Tibial nerve (tissue), 4 donors: ENCODE data around the gene SDK1. TPM values are rescaled to one million over a fixed set of nuclear protein-coding genes. Genes with fewer than 3 reads are reported as not detected.

Experiments used
- DNase-seq, 2 donors: peaks; one replicate each; pipeline ENCODE4 v3.0.0-alpha.2; 2019; ENCODE audit warnings: low spot score in 2 of 2
- H3K27ac ChIP-seq, 4 donors: fragments of 200-600 bp; sonication (generic) in 3 of 4; one replicate each; pipeline ENCODE4 v1.5.1; 2017 to 2019; ENCODE audit warnings: mild to moderate bottlenecking in 1 of 4
- H3K27me3 ChIP-seq, 2 donors: fragments of 200-600 bp; sonication (generic) in 1 of 2; one replicate each; pipeline versions ENCODE4 v1.5.1 to v1.6.0; 2017 to 2019
- H3K36me3 ChIP-seq, 3 donors: fragments of 200-600 bp; sonication (generic); one replicate each; pipeline ENCODE4 v1.5.1; 2018 to 2019
- H3K4me1 ChIP-seq, 4 donors: fragments of 200-600 bp; sonication (generic) in 3 of 4; one replicate each; pipeline ENCODE4 v1.5.1; 2017 to 2019
- H3K4me3 ChIP-seq, 4 donors: fragments of 200-600 bp; sonication (generic) in 3 of 4; one replicate each; pipeline ENCODE4 v1.5.1; 2017 to 2019; ENCODE audit warnings: mild to moderate bottlenecking in 1 of 4, moderate library complexity in 1 of 4
- H3K9me3 ChIP-seq, 4 donors: fragments of 200-600 bp; sonication (generic) in 3 of 4; one replicate each; pipeline ENCODE4 v1.5.1; 2017 to 2019
- EP300 ChIP-seq, 2 donors: sonication (generic); formaldehyde crosslinking; IDR thresholded peaks; one replicate each; pipeline ENCODE4 v1.6.1; 2017; ENCODE audit warnings: antibody characterized with exemption in 2 of 2, mild to moderate bottlenecking in 1 of 2
- POLR2A ChIP-seq, 2 donors: fragments of 450-650 bp; IDR thresholded peaks; one replicate each; pipeline ENCODE4 v1.6.1; 2017; ENCODE audit warnings: antibody characterized with exemption in 2 of 2, mild to moderate bottlenecking in 2 of 2, moderate library complexity in 2 of 2
- WGBS, 2 donors: methylation state at CpG; one replicate each; pipeline ENCODE4 v1.1.5; 2018; 5-methylcytosine and 5-hydroxymethylcytosine counted together
- total RNA-seq, 4 donors: library from RNA; depleted of rRNA; stranded (reverse); fragments of >200 nt; gene quantifications; one replicate each; pipeline ENCODE4 v1.1.0, GENCODE V29; 2016
- TF ChIP-seq, protein P1 (sequence below), 5 experiments: fragments of 200-600 bp in 3 of 5; fragments of 450-650 bp in 2 of 5; sonication (generic) in 3 of 5; IDR thresholded peaks; one replicate each; pipeline ENCODE4 v1.5.1; 2016 to 2019; ENCODE audit warnings: antibody characterized with exemption in 5 of 5, mild to moderate bottlenecking in 3 of 5, moderate library complexity in 2 of 5

Gene SDK1
- total RNA-seq, 4 donors from 2014 or later: 8.2 to 16.2 (median 12.9) TPM

DNA sequence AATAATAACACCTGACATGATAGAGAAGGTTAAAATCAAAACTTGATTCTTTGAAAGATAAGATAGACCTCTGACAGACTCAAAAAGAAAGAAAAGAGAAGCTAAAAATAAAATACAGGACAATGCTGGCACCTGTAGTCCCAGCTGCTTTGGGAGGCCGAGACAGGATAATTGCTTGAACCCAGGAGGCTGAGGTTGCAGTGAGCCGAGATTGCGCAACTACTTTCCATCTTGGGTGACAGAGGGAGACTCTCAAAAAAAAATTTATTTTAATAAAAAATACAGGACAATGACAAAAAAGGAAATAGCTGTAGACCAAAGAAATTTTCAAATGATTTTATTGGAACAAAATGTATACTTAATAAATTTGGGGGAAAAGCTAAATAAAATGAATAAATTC, 263.2 kb downstream of the SDK1 start:
- Histone ChIP-seq H3K4me3 (no peak overlapping the region), H3K27me3 (no peaks in the 10 kb centered on the region), H3K4me1 (peaks cover 0 to 7% (median 0%) of the 10 kb centered on the region in 4 donors), H3K27ac (no peak overlapping the region), H3K9me3 (peaks cover 0 to 5% (median 0%) of the 10 kb centered on the region in 4 donors), H3K36me3 (no peaks in the 10 kb centered on the region)
- TF ChIP-seq POLR2A (IDR thresholded peaks at IDR 0.05) (no peak), EP300 (IDR thresholded peaks at IDR 0.05) (no peak)
- TF ChIP-seq, protein P1, sequence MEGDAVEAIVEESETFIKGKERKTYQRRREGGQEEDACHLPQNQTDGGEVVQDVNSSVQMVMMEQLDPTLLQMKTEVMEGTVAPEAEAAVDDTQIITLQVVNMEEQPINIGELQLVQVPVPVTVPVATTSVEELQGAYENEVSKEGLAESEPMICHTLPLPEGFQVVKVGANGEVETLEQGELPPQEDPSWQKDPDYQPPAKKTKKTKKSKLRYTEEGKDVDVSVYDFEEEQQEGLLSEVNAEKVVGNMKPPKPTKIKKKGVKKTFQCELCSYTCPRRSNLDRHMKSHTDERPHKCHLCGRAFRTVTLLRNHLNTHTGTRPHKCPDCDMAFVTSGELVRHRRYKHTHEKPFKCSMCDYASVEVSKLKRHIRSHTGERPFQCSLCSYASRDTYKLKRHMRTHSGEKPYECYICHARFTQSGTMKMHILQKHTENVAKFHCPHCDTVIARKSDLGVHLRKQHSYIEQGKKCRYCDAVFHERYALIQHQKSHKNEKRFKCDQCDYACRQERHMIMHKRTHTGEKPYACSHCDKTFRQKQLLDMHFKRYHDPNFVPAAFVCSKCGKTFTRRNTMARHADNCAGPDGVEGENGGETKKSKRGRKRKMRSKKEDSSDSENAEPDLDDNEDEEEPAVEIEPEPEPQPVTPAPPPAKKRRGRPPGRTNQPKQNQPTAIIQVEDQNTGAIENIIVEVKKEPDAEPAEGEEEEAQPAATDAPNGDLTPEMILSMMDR (IDR thresholded peaks at IDR 0.05): no peak
- 83 to 92% methylated on average over 3 of the region's 3 CpGs for WGBS, 2 donors
- DNase-seq: no peak

DNA sequence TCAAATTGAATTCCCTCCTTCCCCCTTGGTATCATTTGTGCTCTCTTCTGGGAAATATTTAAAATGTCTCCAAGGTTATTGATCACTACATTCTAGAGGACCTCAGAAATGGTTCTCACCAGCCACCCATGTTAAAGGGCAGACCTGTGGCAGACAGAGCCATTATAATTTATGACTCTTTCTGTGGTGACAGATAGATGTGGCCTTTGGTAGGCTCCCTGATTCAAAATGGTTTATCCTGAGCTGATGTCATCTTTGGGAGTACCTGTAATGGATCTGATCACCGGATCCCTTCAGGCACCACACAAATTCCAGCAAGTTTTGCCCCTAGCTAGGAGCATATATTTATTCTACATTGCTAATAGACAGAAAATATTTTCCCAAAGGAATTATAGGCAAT, 267.5 kb downstream of the SDK1 start:
- TF ChIP-seq POLR2A (IDR thresholded peaks at IDR 0.05): no peak
- TF ChIP-seq, protein P1 (IDR thresholded peaks at IDR 0.05): no peak
- no peak for TF ChIP-seq EP300 (IDR thresholded peaks at IDR 0.05)
- Histone ChIP-seq H3K27me3 (no peaks in the 10 kb centered on the region), H3K27ac (no peak overlapping the region), H3K36me3 (no peaks in the 10 kb centered on the region), H3K4me1 (no peaks in the 10 kb centered on the region), H3K9me3 (no peaks in the 10 kb centered on the region), H3K4me3 (no peak overlapping the region)
- WGBS, 2 donors: 83 to 86% methylated on average over 1 of the region's 1 CpG
- no peak for DNase-seq

DNA sequence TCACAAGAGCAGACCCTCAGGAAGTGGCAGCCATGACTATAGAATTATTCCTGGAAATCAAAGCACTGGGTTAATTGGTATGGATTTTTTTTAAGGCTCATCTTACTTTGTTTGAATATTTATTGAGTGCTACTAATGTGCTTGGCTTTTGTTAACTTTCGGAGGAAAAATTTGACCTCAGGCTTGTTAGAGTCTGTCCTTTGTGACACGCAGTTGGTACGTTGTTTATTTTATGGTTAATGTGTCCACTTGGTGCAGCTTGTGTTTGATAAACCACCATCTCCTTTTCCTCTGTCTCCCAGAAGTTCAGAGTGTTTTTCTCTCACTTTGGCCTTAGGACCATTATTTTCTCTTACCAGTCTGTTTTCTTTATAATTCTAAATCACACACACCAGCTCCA, 268.6 kb downstream of the SDK1 start:
- H3K27ac ChIP-seq: no peak overlapping the region
- no peaks in the 10 kb centered on the region for H3K36me3 ChIP-seq
- TF ChIP-seq EP300 (IDR thresholded peaks at IDR 0.05): no peak
- no peak for TF ChIP-seq POLR2A (IDR thresholded peaks at IDR 0.05)
- no peaks in the 10 kb centered on the region for H3K9me3 ChIP-seq
- H3K27me3 ChIP-seq: no peaks in the 10 kb centered on the region
- H3K4me1 ChIP-seq: no peaks in the 10 kb centered on the region
- DNase-seq: no peak
- 75 to 91% methylated on average over 3 of the region's 3 CpGs for WGBS, 2 donors
- no peak overlapping the region for H3K4me3 ChIP-seq

DNA sequence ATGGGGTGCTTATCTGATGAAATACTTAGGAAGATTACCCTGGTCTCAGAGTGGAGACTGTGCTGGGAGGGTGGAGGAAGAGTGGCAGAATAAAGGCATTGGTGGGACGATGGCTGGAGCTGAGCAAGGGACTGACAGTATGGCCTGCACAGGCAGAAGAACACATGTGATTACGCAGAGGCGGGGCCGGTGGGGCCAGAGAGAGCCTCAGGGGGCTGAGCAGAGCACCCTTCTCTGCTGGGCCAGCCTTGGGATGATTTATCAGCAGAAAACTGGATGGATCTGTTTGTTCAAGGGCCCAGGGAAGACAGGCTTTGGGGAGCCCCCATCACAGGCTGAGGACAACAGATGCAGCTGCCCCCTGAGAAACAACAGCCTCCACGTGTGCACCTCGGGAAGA, 272.1 kb downstream of the SDK1 start:
- WGBS, 2 donors: 73 to 80% methylated on average over 6 of the region's 6 CpGs
- Histone ChIP-seq H3K27ac (no peak overlapping the region), H3K27me3 (no peaks in the 10 kb centered on the region), H3K9me3 (peaks cover 0 to 5% (median 0%) of the 10 kb centered on the region in 4 donors), H3K4me1 (no peaks in the 10 kb centered on the region), H3K4me3 (no peak overlapping the region), H3K36me3 (no peaks in the 10 kb centered on the region)
- no peak for DNase-seq
- no peak for TF ChIP-seq EP300 (IDR thresholded peaks at IDR 0.05)
- TF ChIP-seq POLR2A (IDR thresholded peaks at IDR 0.05): no peak
- TF ChIP-seq, protein P1 (IDR thresholded peaks at IDR 0.05): no peak

DNA sequence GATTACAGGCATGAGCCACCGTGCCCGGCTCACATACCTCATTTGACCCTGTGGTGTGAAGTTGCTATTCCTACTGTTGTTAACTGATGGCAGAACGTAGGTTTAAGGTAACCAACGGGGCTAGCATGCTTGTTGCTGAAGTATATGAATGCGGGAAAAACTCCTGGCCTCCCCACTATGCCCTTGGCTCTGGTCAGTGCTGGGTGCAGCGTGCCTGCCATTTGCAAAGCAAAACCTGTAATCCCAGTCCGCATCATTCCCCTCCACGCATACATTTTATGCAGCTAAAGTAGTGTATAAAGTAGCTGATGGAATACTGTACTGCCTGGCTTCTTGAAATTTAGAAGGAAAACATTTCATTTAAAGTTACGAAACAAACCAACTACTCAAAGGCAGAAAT, 273.3 kb downstream of the SDK1 start:
- no peaks in the 10 kb centered on the region for H3K36me3 ChIP-seq
- 81 to 90% methylated on average over 9 of the region's 9 CpGs for WGBS, 2 donors
- no peaks in the 10 kb centered on the region for H3K27me3 ChIP-seq
- no peak for TF ChIP-seq POLR2A (IDR thresholded peaks at IDR 0.05)
- TF ChIP-seq, protein P1 (IDR thresholded peaks at IDR 0.05): no peak
- no peak overlapping the region for H3K4me3 ChIP-seq
- DNase-seq: no peak
- H3K4me1 ChIP-seq: no peaks in the 10 kb centered on the region
- peaks cover 0 to 10% (median 2%) of the 10 kb centered on the region in 4 donors for H3K9me3 ChIP-seq
- no peak overlapping the region for H3K27ac ChIP-seq
